GM18868 (cell line): ENCODE measurements around the gene ARHGAP35.

ENCODE experiments used
- ATAC-seq: cut with Tn5 transposase; IDR thresholded peaks from one replicate; pipeline ENCODE4 v1.9.1; 2021; ENCODE audit warnings: mild to moderate bottlenecking, moderate library complexity; ENCODE audit not compliant: unreplicated experiment

ARHGAP35 gene

GRCh38 chr19:46901701-46902401 lies 41.1 kb downstream of the ARHGAP35 start:
- ATAC-seq = no peak

- no peak for ATAC-seq
These were observed 41.6 kb downstream of the ARHGAP35 start for GRCh38 chr19:46902402-46902766.

- ATAC-seq = no peak
These were observed 42.7 kb downstream of the ARHGAP35 start for GRCh38 chr19:46903458-46903857.

GRCh38 chr19:46904114-46905060 lies 43.6 kb downstream of the ARHGAP35 start:
- no peak for ATAC-seq

GRCh38 chr19:46906221-46906620 lies 45.4 kb downstream of the ARHGAP35 start:
- no peak for ATAC-seq

GRCh38 chr19:46907880-46908279 lies 47.1 kb downstream of the ARHGAP35 start:
- ATAC-seq = no peak

GRCh38 chr19:46909356-46909755 lies 48.6 kb downstream of the ARHGAP35 start:
- no peak for ATAC-seq
